ENCODE measurements around the gene MYO5A. TPM values are rescaled to one million over a fixed set of nuclear protein-coding genes. Genes with fewer than 3 reads are reported as not detected.

MYO5A gene
- total RNA-seq, 1 experiment from 2014 or later, result 29.2 TPM

DNA sequence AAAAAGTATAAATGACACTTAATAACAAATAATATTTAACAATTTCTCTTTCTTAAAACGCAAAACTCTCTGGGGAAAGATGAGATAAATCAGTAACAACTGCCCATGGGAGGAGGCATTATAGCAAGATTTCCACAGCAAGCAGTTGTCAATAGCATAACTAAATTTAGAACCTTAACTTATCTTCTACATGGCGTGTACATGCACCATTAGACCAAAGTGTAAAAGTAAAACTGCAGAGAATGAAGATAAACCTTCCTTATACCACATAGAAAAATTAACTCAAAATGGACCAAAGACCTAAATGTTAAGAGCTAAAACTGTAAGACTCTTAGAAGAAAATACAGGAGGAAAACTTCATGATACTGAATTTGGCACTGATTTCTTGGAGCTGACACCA, 39.9 kb downstream of the MYO5A start:
- TF ChIP-seq JUN (CRISPR knock-in tag; IDR thresholded peaks at IDR 0.05) (no peak), ZNF317 (CRISPR knock-in tag; IDR thresholded peaks at IDR 0.05; ENCODE audit: borderline replicate concordance, low read depth) (no peak), ZNF396 (CRISPR knock-in tag; IDR thresholded peaks at IDR 0.05; ENCODE audit: borderline replicate concordance) (no peak), ESRRA (CRISPR knock-in tag; IDR thresholded peaks at IDR 0.05; ENCODE audit: borderline replicate concordance) (no peak), SMAD4 (CRISPR knock-in tag; IDR thresholded peaks at IDR 0.05) (no peak)
- TF ChIP-seq, protein P1, sequence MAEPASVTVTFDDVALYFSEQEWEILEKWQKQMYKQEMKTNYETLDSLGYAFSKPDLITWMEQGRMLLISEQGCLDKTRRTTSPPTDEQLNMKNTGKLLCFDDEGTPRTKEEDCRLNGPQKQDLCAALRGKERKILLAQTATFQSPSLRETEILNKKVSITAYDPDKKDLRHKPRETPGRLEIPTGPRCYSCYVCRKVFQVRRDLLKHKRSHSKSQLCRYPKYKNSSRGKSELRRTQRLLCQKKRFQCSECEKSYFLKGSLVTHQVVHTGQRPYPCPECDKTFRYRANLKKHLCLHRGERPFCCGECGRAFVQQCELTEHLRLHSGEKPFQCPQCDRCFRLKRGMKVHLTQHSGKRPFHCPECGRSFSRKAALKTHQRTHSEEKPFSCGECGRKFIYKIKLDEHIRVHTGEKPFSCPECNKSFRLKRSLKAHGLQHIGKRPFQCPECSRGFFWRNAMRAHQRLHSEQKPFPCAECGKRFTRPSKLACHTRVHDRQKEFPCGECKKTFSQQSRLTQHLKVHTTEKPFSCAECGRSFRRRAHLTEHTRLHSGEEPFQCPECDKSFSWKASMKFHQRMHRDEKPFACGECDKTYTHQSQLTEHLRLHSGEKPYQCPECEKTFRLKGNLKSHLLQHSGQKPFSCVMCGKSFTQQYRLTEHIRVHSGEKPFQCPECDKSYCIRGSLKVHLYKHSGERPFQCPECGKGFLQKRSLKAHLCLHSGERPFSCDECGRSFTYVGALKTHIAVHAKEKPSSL (CRISPR knock-in tag; conservative IDR thresholded peaks at IDR 0.05), result no peak
- TF ChIP-seq, protein P2, sequence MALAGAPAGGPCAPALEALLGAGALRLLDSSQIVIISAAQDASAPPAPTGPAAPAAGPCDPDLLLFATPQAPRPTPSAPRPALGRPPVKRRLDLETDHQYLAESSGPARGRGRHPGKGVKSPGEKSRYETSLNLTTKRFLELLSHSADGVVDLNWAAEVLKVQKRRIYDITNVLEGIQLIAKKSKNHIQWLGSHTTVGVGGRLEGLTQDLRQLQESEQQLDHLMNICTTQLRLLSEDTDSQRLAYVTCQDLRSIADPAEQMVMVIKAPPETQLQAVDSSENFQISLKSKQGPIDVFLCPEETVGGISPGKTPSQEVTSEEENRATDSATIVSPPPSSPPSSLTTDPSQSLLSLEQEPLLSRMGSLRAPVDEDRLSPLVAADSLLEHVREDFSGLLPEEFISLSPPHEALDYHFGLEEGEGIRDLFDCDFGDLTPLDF (CRISPR knock-in tag; IDR thresholded peaks at IDR 0.05), result no peak
- TF ChIP-seq, protein P3, sequence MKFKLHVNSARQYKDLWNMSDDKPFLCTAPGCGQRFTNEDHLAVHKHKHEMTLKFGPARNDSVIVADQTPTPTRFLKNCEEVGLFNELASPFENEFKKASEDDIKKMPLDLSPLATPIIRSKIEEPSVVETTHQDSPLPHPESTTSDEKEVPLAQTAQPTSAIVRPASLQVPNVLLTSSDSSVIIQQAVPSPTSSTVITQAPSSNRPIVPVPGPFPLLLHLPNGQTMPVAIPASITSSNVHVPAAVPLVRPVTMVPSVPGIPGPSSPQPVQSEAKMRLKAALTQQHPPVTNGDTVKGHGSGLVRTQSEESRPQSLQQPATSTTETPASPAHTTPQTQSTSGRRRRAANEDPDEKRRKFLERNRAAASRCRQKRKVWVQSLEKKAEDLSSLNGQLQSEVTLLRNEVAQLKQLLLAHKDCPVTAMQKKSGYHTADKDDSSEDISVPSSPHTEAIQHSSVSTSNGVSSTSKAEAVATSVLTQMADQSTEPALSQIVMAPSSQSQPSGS (CRISPR knock-in tag; IDR thresholded peaks at IDR 0.05; ENCODE audit: borderline replicate concordance, low read depth), result no peak
- TF ChIP-seq, protein P4, sequence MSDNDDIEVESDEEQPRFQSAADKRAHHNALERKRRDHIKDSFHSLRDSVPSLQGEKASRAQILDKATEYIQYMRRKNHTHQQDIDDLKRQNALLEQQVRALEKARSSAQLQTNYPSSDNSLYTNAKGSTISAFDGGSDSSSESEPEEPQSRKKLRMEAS (CRISPR knock-in tag; IDR thresholded peaks at IDR 0.05), result no peak
- TF ChIP-seq, protein P5, sequence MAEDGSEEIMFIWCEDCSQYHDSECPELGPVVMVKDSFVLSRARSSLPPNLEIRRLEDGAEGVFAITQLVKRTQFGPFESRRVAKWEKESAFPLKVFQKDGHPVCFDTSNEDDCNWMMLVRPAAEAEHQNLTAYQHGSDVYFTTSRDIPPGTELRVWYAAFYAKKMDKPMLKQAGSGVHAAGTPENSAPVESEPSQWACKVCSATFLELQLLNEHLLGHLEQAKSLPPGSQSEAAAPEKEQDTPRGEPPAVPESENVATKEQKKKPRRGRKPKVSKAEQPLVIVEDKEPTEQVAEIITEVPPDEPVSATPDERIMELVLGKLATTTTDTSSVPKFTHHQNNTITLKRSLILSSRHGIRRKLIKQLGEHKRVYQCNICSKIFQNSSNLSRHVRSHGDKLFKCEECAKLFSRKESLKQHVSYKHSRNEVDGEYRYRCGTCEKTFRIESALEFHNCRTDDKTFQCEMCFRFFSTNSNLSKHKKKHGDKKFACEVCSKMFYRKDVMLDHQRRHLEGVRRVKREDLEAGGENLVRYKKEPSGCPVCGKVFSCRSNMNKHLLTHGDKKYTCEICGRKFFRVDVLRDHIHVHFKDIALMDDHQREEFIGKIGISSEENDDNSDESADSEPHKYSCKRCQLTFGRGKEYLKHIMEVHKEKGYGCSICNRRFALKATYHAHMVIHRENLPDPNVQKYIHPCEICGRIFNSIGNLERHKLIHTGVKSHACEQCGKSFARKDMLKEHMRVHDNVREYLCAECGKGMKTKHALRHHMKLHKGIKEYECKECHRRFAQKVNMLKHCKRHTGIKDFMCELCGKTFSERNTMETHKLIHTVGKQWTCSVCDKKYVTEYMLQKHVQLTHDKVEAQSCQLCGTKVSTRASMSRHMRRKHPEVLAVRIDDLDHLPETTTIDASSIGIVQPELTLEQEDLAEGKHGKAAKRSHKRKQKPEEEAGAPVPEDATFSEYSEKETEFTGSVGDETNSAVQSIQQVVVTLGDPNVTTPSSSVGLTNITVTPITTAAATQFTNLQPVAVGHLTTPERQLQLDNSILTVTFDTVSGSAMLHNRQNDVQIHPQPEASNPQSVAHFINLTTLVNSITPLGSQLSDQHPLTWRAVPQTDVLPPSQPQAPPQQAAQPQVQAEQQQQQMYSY (CRISPR knock-in tag; IDR thresholded peaks at IDR 0.05), result no peak
- no peaks in the 10 kb centered on the region for H3K9me3 Mint-ChIP-seq
- H3K4me3 Mint-ChIP-seq, result no peak overlapping the region
- H3K27me3 Mint-ChIP-seq (ENCODE audit: low read depth), result no peaks in the 10 kb centered on the region
- CTCF ChIA-PET, result no interaction called here
- H3K27ac Mint-ChIP-seq, result no peak overlapping the region
- DNase-seq (ENCODE audit: low spot score), result no peak
- POLR2A ChIA-PET, result no interaction called here
- ATAC-seq, result no peak
- H3K4me1 Mint-ChIP-seq, result peaks cover 38% of the 10 kb centered on the region
- no peaks in the 10 kb centered on the region for H3K36me3 Mint-ChIP-seq

DNA sequence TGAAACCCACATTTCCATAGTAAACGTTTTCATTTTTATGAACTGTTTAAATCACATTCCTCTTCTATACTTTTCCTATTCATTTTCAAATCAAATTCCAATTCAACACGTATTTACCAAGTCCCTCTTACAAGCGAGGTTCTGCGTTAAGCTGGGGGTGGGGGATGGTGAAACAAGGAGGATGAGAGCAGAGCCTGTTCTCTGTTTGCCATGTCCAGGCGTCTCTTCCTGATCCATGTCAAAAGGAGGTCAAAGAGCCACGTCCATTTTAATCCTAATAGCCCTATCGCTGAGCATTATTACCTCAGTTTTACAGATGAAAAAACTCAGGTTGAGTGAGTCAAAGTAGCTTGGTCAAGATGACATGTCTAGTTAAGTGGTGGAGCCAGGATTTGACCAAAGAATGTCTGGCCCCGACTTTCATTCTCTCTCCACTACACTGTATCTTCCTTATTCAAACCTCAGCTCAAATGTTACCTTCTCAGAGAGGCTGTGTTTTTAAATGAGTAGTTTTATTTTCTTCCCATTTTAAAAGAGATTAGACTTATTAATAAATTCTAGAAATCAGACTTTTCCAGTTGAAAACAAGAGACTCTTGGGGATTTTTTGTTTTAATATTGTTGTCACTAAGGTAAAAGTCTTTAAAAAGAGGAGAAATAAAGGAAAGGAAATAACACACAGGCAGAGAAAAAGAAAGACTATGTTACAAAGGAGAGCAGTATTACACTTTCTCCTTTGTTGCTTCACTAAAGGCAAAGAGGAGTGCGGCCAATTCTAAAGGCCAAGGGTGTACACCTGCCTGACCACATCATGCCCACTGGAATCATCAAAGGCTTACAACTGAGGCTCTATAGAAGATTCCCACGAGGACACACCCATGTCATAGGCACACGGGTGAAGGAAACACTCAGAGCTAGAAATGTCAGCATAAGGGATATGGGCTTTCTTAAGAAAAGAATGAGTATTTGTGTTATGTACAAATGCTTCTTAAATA, 42.4 kb downstream of the MYO5A start:
- H3K27me3 Mint-ChIP-seq (ENCODE audit: low read depth), result no peaks in the 10 kb centered on the region
- no peaks in the 10 kb centered on the region for H3K36me3 Mint-ChIP-seq
- ChIA-PET CTCF (no interaction called here), POLR2A (no interaction called here)
- H3K9me3 Mint-ChIP-seq, result no peaks in the 10 kb centered on the region
- peak overlapping the region; percentile 58 for H3K4me3 Mint-ChIP-seq
- H3K27ac Mint-ChIP-seq, result peak overlapping the region; percentile 95
- H3K4me1 Mint-ChIP-seq, result peaks cover 55% of the 10 kb centered on the region
- DNase-seq (ENCODE audit: low spot score) (peak; percentile 33), ATAC-seq (peak; percentile 80)
- TF ChIP-seq, protein P6, sequence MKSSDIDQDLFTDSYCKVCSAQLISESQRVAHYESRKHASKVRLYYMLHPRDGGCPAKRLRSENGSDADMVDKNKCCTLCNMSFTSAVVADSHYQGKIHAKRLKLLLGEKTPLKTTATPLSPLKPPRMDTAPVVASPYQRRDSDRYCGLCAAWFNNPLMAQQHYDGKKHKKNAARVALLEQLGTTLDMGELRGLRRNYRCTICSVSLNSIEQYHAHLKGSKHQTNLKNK (CRISPR knock-in tag; IDR thresholded peaks at IDR 0.05), result no peak
- TF ChIP-seq, protein P7, sequence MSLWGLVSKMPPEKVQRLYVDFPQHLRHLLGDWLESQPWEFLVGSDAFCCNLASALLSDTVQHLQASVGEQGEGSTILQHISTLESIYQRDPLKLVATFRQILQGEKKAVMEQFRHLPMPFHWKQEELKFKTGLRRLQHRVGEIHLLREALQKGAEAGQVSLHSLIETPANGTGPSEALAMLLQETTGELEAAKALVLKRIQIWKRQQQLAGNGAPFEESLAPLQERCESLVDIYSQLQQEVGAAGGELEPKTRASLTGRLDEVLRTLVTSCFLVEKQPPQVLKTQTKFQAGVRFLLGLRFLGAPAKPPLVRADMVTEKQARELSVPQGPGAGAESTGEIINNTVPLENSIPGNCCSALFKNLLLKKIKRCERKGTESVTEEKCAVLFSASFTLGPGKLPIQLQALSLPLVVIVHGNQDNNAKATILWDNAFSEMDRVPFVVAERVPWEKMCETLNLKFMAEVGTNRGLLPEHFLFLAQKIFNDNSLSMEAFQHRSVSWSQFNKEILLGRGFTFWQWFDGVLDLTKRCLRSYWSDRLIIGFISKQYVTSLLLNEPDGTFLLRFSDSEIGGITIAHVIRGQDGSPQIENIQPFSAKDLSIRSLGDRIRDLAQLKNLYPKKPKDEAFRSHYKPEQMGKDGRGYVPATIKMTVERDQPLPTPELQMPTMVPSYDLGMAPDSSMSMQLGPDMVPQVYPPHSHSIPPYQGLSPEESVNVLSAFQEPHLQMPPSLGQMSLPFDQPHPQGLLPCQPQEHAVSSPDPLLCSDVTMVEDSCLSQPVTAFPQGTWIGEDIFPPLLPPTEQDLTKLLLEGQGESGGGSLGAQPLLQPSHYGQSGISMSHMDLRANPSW (CRISPR knock-in tag; conservative IDR thresholded peaks at IDR 0.05; ENCODE audit: low read depth), result no peak
- TF ChIP-seq, protein P8, sequence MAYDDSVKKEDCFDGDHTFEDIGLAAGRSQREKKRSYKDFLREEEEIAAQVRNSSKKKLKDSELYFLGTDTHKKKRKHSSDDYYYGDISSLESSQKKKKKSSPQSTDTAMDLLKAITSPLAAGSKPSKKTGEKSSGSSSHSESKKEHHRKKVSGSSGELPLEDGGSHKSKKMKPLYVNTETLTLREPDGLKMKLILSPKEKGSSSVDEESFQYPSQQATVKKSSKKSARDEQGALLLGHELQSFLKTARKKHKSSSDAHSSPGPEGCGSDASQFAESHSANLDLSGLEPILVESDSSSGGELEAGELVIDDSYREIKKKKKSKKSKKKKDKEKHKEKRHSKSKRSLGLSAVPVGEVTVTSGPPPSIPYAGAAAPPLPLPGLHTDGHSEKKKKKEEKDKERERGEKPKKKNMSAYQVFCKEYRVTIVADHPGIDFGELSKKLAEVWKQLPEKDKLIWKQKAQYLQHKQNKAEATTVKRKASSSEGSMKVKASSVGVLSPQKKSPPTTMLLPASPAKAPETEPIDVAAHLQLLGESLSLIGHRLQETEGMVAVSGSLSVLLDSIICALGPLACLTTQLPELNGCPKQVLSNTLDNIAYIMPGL (CRISPR knock-in tag; IDR thresholded peaks at IDR 0.05), result no peak
- no peak for TF ChIP-seq EMX1 (CRISPR knock-in tag; IDR thresholded peaks at IDR 0.05)
- TF ChIP-seq OVOL2 (CRISPR knock-in tag; IDR thresholded peaks at IDR 0.05; ENCODE audit: borderline replicate concordance), result no peak
